ENCODE measurements around the gene TMED8.
A peak's percentile ranks its signal among the peaks of the same experiment; 100 is the strongest.

The TMED8 gene

GRCh38 chr14:77377502-77377844 is 579 bp upstream of the TMED8 start:
- Histone ChIP-seq H3K4me3 (ENCODE audit: low read depth, low read length) (peak overlapping the region; percentile 93), H2BK5ac (ENCODE audit: low read depth, low read length, poor library complexity) (peak overlapping the region; percentile 17), H2AK5ac (ENCODE audit: low read length) (no peak overlapping the region), H3K14ac (ENCODE audit: low read length) (no peak overlapping the region), H3K9me3 (ENCODE audit: insufficient read depth, low read depth, low read length) (no peaks in the 10 kb centered on the region), H4K91ac (ENCODE audit: low read depth, low read length) (no peak overlapping the region), H3K18ac (ENCODE audit: low read length) (no peak overlapping the region), H2AFZ (ENCODE audit: insufficient read depth, low read length, poor library complexity) (peak overlapping the region; percentile 92), H3K4ac (ENCODE audit: low read depth, low read length) (no peak overlapping the region), H2BK12ac (ENCODE audit: low read length) (no peak overlapping the region), H3K79me2 (ENCODE audit: control insufficient read depth, insufficient read depth, low read length, poor library complexity) (peaks cover 6% of the 10 kb centered on the region), H3K4me1 (ENCODE audit: control insufficient read depth in 1 of 2, insufficient read depth in 2 of 2, low read length in 2 of 2) (peaks cover 4 to 10% of the 10 kb centered on the region in 2 experiments), H3K9ac (ENCODE audit: low read length) (peak overlapping the region; percentile 36), H2BK120ac (ENCODE audit: insufficient read depth, low read length, poor library complexity) (no peak overlapping the region), H3K27me3 (ENCODE audit: insufficient read depth, low read length) (no peaks in the 10 kb centered on the region), H3K36me3 (ENCODE audit: control insufficient read depth in 1 of 2, insufficient read depth in 2 of 2, low read length in 2 of 2) (no peaks in the 10 kb centered on the region), H4K8ac (ENCODE audit: low read depth, low read length) (peak overlapping the region; percentile 88), H3K27ac (ENCODE audit: low read depth, low read length) (no peak overlapping the region), H3K4me2 (ENCODE audit: low read length) (peak overlapping the region; percentile 90), H3K79me1 (ENCODE audit: low read length) (peaks cover 8% of the 10 kb centered on the region), H3K23ac (ENCODE audit: low read length) (no peak overlapping the region), H4K12ac (ENCODE audit: low read depth, low read length) (no peak overlapping the region)
- no CpG with 5 or more reads among the region's 10 CpGs for WGBS (ENCODE audit: extremely low coverage, insufficient coverage, insufficient read length)
- DNase-seq, result no peak

GRCh38 chr14:77375973-77376770 is 722 bp downstream of the TMED8 start:
- Histone ChIP-seq H3K23ac (ENCODE audit: low read length) (no peak overlapping the region), H2BK120ac (ENCODE audit: insufficient read depth, low read length, poor library complexity) (peak overlapping the region; percentile 21), H2AFZ (ENCODE audit: insufficient read depth, low read length, poor library complexity) (peak overlapping the region; percentile 48), H3K27ac (ENCODE audit: low read depth, low read length) (peak overlapping the region; percentile 84), H3K79me1 (ENCODE audit: low read length) (peaks cover 8% of the 10 kb centered on the region), H3K4me2 (ENCODE audit: low read length) (peak overlapping the region; percentile 90), H3K14ac (ENCODE audit: low read length) (peak overlapping the region; percentile 47), H2BK5ac (ENCODE audit: low read depth, low read length, poor library complexity) (peak overlapping the region; percentile 29), H3K4me3 (ENCODE audit: low read depth, low read length) (peak overlapping the region; percentile 93), H2BK12ac (ENCODE audit: low read length) (no peak overlapping the region), H3K9me3 (ENCODE audit: insufficient read depth, low read depth, low read length) (no peaks in the 10 kb centered on the region), H4K8ac (ENCODE audit: low read depth, low read length) (peak overlapping the region; percentile 41), H3K4me1 (ENCODE audit: control insufficient read depth in 1 of 2, insufficient read depth in 2 of 2, low read length in 2 of 2) (peaks cover 4 to 12% of the 10 kb centered on the region in 2 experiments), H3K79me2 (ENCODE audit: control insufficient read depth, insufficient read depth, low read length, poor library complexity) (peaks cover 6% of the 10 kb centered on the region), H3K36me3 (ENCODE audit: control insufficient read depth in 1 of 2, insufficient read depth in 2 of 2, low read length in 2 of 2) (no peaks in the 10 kb centered on the region), H3K4ac (ENCODE audit: low read depth, low read length) (peak overlapping the region; percentile 37), H2AK5ac (ENCODE audit: low read length) (no peak overlapping the region), H3K18ac (ENCODE audit: low read length) (peak overlapping the region; percentile 22), H3K9ac (ENCODE audit: low read length) (peak overlapping the region; percentile 83), H4K12ac (ENCODE audit: low read depth, low read length) (peak overlapping the region; percentile 61), H4K91ac (ENCODE audit: low read depth, low read length) (peak overlapping the region; percentile 45), H3K27me3 (ENCODE audit: insufficient read depth, low read length) (no peaks in the 10 kb centered on the region)
- no CpG with 5 or more reads among the region's 24 CpGs for WGBS (ENCODE audit: extremely low coverage, insufficient coverage, insufficient read length)
- no peak for DNase-seq

GRCh38 chr14:77375164-77375950 is 1.5 kb downstream of the TMED8 start:
- no peak overlapping the region for H2AFZ ChIP-seq (ENCODE audit: insufficient read depth, low read length, poor library complexity)
- H4K91ac ChIP-seq (ENCODE audit: low read depth, low read length), result no peak overlapping the region
- no peak overlapping the region for H3K4ac ChIP-seq (ENCODE audit: low read depth, low read length)
- no peak overlapping the region for H3K14ac ChIP-seq (ENCODE audit: low read length)
- peaks cover 6% of the 10 kb centered on the region for H3K79me2 ChIP-seq (ENCODE audit: control insufficient read depth, insufficient read depth, low read length, poor library complexity)
- H3K4me3 ChIP-seq (ENCODE audit: low read depth, low read length), result no peak overlapping the region
- WGBS (ENCODE audit: extremely low coverage, insufficient coverage, insufficient read length), result no CpG with 5 or more reads among the region's 9 CpGs
- H2BK12ac ChIP-seq (ENCODE audit: low read length), result no peak overlapping the region
- H3K4me2 ChIP-seq (ENCODE audit: low read length), result no peak overlapping the region
- peaks cover 8% of the 10 kb centered on the region for H3K79me1 ChIP-seq (ENCODE audit: low read length)
- H2BK120ac ChIP-seq (ENCODE audit: insufficient read depth, low read length, poor library complexity), result no peak overlapping the region
- peaks cover 4 to 12% of the 10 kb centered on the region in 2 experiments for H3K4me1 ChIP-seq (ENCODE audit: control insufficient read depth in 1 of 2, insufficient read depth in 2 of 2, low read length in 2 of 2)
- no peak overlapping the region for H3K18ac ChIP-seq (ENCODE audit: low read length)
- H3K9ac ChIP-seq (ENCODE audit: low read length), result no peak overlapping the region
- H3K36me3 ChIP-seq (ENCODE audit: control insufficient read depth in 1 of 2, insufficient read depth in 2 of 2, low read length in 2 of 2), result no peaks in the 10 kb centered on the region
- H4K12ac ChIP-seq (ENCODE audit: low read depth, low read length), result no peak overlapping the region
- H2BK5ac ChIP-seq (ENCODE audit: low read depth, low read length, poor library complexity), result no peak overlapping the region
- DNase-seq, result no peak
- H4K8ac ChIP-seq (ENCODE audit: low read depth, low read length), result no peak overlapping the region
- H2AK5ac ChIP-seq (ENCODE audit: low read length), result no peak overlapping the region
- H3K27ac ChIP-seq (ENCODE audit: low read depth, low read length), result no peak overlapping the region
- H3K23ac ChIP-seq (ENCODE audit: low read length), result no peak overlapping the region
- no peaks in the 10 kb centered on the region for H3K27me3 ChIP-seq (ENCODE audit: insufficient read depth, low read length)
- no peaks in the 10 kb centered on the region for H3K9me3 ChIP-seq (ENCODE audit: insufficient read depth, low read depth, low read length)

- Histone ChIP-seq H3K4me3 (ENCODE audit: low read depth, low read length) (no peak overlapping the region), H2BK5ac (ENCODE audit: low read depth, low read length, poor library complexity) (no peak overlapping the region), H4K12ac (ENCODE audit: low read depth, low read length) (no peak overlapping the region), H3K9ac (ENCODE audit: low read length) (no peak overlapping the region), H3K79me1 (ENCODE audit: low read length) (peaks cover 8% of the 10 kb centered on the region), H4K8ac (ENCODE audit: low read depth, low read length) (no peak overlapping the region), H3K14ac (ENCODE audit: low read length) (no peak overlapping the region), H3K23ac (ENCODE audit: low read length) (no peak overlapping the region), H3K27ac (ENCODE audit: low read depth, low read length) (no peak overlapping the region), H3K18ac (ENCODE audit: low read length) (no peak overlapping the region), H2BK120ac (ENCODE audit: insufficient read depth, low read length, poor library complexity) (no peak overlapping the region), H2BK12ac (ENCODE audit: low read length) (no peak overlapping the region), H3K4me1 (ENCODE audit: control insufficient read depth in 1 of 2, insufficient read depth in 2 of 2, low read length in 2 of 2) (peaks cover under 1 to 8% of the 10 kb centered on the region in 2 experiments), H3K9me3 (ENCODE audit: insufficient read depth, low read depth, low read length) (no peaks in the 10 kb centered on the region), H3K4me2 (ENCODE audit: low read length) (no peak overlapping the region), H2AFZ (ENCODE audit: insufficient read depth, low read length, poor library complexity) (no peak overlapping the region), H2AK5ac (ENCODE audit: low read length) (no peak overlapping the region), H3K79me2 (ENCODE audit: control insufficient read depth, insufficient read depth, low read length, poor library complexity) (peaks cover 6% of the 10 kb centered on the region), H3K36me3 (ENCODE audit: control insufficient read depth in 1 of 2, insufficient read depth in 2 of 2, low read length in 2 of 2) (no peaks in the 10 kb centered on the region), H3K27me3 (ENCODE audit: insufficient read depth, low read length) (no peaks in the 10 kb centered on the region), H3K4ac (ENCODE audit: low read depth, low read length) (no peak overlapping the region), H4K91ac (ENCODE audit: low read depth, low read length) (no peak overlapping the region)
- no peak for DNase-seq
- WGBS (ENCODE audit: extremely low coverage, insufficient coverage, insufficient read length), result no CpG with 5 or more reads among the region's 4 CpGs
Observed at GRCh38 chr14:77372304-77372841, 4.5 kb downstream of the TMED8 start.

Measured in trophoblast cell (in vitro differentiated cells and primary cell).